ENCODE data around the gene HIGD1A. TPM values are rescaled to one million over a fixed set of nuclear protein-coding genes. Genes with fewer than 3 reads are reported as not detected.

HIGD1A gene
- total RNA-seq, 4 donors from 2014 or later = 171 to 217 (median 211) TPM

- Histone ChIP-seq H3K9me3 (no peaks in the 10 kb centered on the region), H3K36me3 (no peaks in the 10 kb centered on the region), H3K27ac (no peak overlapping the region), H3K4me1 (peaks cover 15 to 16% of the 10 kb centered on the region in 2 donors), H3K4me3 (replicated peaks in 1 of 3) (no peak overlapping the region), H3K27me3 (no peaks in the 10 kb centered on the region)
- intact Hi-C loops (cut with DNase I) = no loop called here
- WGBS, 2 donors = 81 to 87% methylated on average over 2 of the region's 2 CpGs
- DNase-seq = no peak
- TF ChIP-seq CTCF (IDR thresholded peaks at IDR 0.05) = no peak
- no peak for TF ChIP-seq POLR2A (IDR thresholded peaks at IDR 0.05)
Measured at GRCh38 chr3:42823351-42823750, 19.1 kb upstream of the HIGD1A start.

GRCh38 chr3:42822828-42823227, 18.5 kb upstream of the HIGD1A start:
- H3K27ac ChIP-seq = no peak overlapping the region
- H3K27me3 ChIP-seq = no peaks in the 10 kb centered on the region
- H3K9me3 ChIP-seq = no peaks in the 10 kb centered on the region
- peaks cover 15 to 18% of the 10 kb centered on the region in 2 donors for H3K4me1 ChIP-seq
- H3K36me3 ChIP-seq = no peaks in the 10 kb centered on the region
- no peak for DNase-seq
- intact Hi-C loops (cut with DNase I) = no loop called here
- H3K4me3 ChIP-seq (replicated peaks in 1 of 3) = no peak overlapping the region
- WGBS, 2 donors = 93 to 96% methylated on average over 3 of the region's 3 CpGs
- TF ChIP-seq POLR2A (IDR thresholded peaks at IDR 0.05) (no peak), CTCF (IDR thresholded peaks at IDR 0.05) (no peak)

- H3K4me3 ChIP-seq (replicated peaks in 1 of 3) = no peak overlapping the region
- H3K4me1 ChIP-seq = peaks cover 16 to 22% of the 10 kb centered on the region in 2 donors
- peak overlapping the region in 1 of 3 donors; percentile 75 for H3K27ac ChIP-seq
- H3K36me3 ChIP-seq = no peaks in the 10 kb centered on the region
- H3K9me3 ChIP-seq = no peaks in the 10 kb centered on the region
- intact Hi-C loops (cut with DNase I) = no loop called here
- TF ChIP-seq CTCF (IDR thresholded peaks at IDR 0.05) (no peak), POLR2A (IDR thresholded peaks at IDR 0.05) (no peak)
- no peak for DNase-seq
- no peaks in the 10 kb centered on the region for H3K27me3 ChIP-seq
- 83 to 94% methylated on average over 6 of the region's 6 CpGs for WGBS, 2 donors
Measured at GRCh38 chr3:42820746-42821051, 16.4 kb upstream of the HIGD1A start.

GRCh38 chr3:42819351-42819965, 15.2 kb upstream of the HIGD1A start:
- Histone ChIP-seq H3K4me1 (peaks cover 19 to 30% of the 10 kb centered on the region in 2 donors), H3K27ac (peak overlapping the region; percentile 9 to 75 (median 54)), H3K27me3 (no peaks in the 10 kb centered on the region), H3K9me3 (no peaks in the 10 kb centered on the region), H3K36me3 (no peaks in the 10 kb centered on the region), H3K4me3 (replicated peaks in 1 of 3) (no peak overlapping the region)
- TF ChIP-seq POLR2A (IDR thresholded peaks at IDR 0.05) = no peak
- peak in 2 of 6 experiments; percentile 15 to 16 for TF ChIP-seq CTCF (IDR thresholded peaks at IDR 0.05)
- peak; percentile 43 to 51 for DNase-seq
- 15 to 38% methylated on average over 2 of the region's 2 CpGs for WGBS, 2 donors
- intact Hi-C loops (cut with DNase I) = no loop called here

GRCh38 chr3:42815826-42816225, 11.5 kb upstream of the HIGD1A start:
- H3K4me3 ChIP-seq (replicated peaks in 1 of 3) = no peak overlapping the region
- peaks cover 19 to 32% of the 10 kb centered on the region in 2 donors for H3K4me1 ChIP-seq
- no peaks in the 10 kb centered on the region for H3K9me3 ChIP-seq
- peak overlapping the region in 2 of 3 donors; percentile 15 to 39 for H3K27ac ChIP-seq
- TF ChIP-seq CTCF (IDR thresholded peaks at IDR 0.05) (no peak), POLR2A (IDR thresholded peaks at IDR 0.05) (no peak)
- no peaks in the 10 kb centered on the region for H3K36me3 ChIP-seq
- no peaks in the 10 kb centered on the region for H3K27me3 ChIP-seq
- 60 to 75% methylated on average over 2 of the region's 2 CpGs for WGBS, 2 donors
- peak in 1 of 2 donors; percentile 16 for DNase-seq
- intact Hi-C loops (cut with DNase I) = no loop called here

Measured in thyroid gland (tissue), 4 donors.